ENCODE results near the gene SLC37A2.

The SLC37A2 gene

GRCh38 chr11:125124618-125124992, 61.5 kb downstream of the SLC37A2 start:
- Histone ChIP-seq H4K12ac (ENCODE audit: low read depth, low read length) (no peak overlapping the region), H3K23ac (ENCODE audit: low read length) (no peak overlapping the region), H3K4ac (ENCODE audit: low read depth, low read length) (no peak overlapping the region), H2BK5ac (ENCODE audit: low read depth, low read length, poor library complexity) (no peak overlapping the region), H3K4me1 (ENCODE audit: control insufficient read depth in 1 of 2, insufficient read depth in 2 of 2, low read length in 2 of 2) (peaks cover 2 to 3% of the 10 kb centered on the region in 2 experiments), H3K4me2 (ENCODE audit: low read length) (no peak overlapping the region), H2AK5ac (ENCODE audit: low read length) (no peak overlapping the region), H3K36me3 (ENCODE audit: control insufficient read depth in 1 of 2, insufficient read depth in 2 of 2, low read length in 2 of 2) (no peaks in the 10 kb centered on the region), H3K18ac (ENCODE audit: low read length) (no peak overlapping the region), H3K27ac (ENCODE audit: low read depth, low read length) (no peak overlapping the region), H3K27me3 (ENCODE audit: insufficient read depth, low read length) (no peaks in the 10 kb centered on the region), H3K4me3 (ENCODE audit: low read depth, low read length) (no peak overlapping the region), H4K91ac (ENCODE audit: low read depth, low read length) (no peak overlapping the region), H3K9ac (ENCODE audit: low read length) (no peak overlapping the region), H3K14ac (ENCODE audit: low read length) (no peak overlapping the region), H2AFZ (ENCODE audit: insufficient read depth, low read length, poor library complexity) (no peak overlapping the region), H4K8ac (ENCODE audit: low read depth, low read length) (no peak overlapping the region), H2BK120ac (ENCODE audit: insufficient read depth, low read length, poor library complexity) (no peak overlapping the region), H3K79me2 (ENCODE audit: control insufficient read depth, insufficient read depth, low read length, poor library complexity) (no peaks in the 10 kb centered on the region), H3K9me3 (ENCODE audit: insufficient read depth, low read depth, low read length) (no peaks in the 10 kb centered on the region), H2BK12ac (ENCODE audit: low read length) (no peak overlapping the region), H3K79me1 (ENCODE audit: low read length) (no peaks in the 10 kb centered on the region)
- WGBS (ENCODE audit: extremely low coverage, insufficient coverage, insufficient read length), result no CpG with 5 or more reads among the region's 4 CpGs
- no peak for DNase-seq

DNA sequence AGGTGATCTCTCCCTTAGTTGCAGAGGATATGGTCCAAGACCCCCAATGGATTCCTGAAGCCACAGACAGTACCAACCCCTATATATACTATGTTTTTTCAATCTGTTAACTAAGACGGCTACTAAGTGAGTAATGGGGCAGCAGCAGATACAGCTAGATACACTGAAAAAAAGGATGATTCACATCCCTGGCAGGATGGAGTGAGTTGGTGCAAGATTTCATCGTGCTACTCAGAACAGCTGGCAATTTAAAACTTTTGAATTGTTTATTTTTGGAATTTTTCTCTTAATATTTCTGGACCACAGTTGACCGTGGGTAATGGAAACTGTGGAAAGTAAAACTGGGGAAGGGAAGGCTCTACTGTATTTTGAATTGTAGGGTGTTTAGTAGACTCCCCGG, 65.3 kb downstream of the SLC37A2 start:
- H3K23ac ChIP-seq (ENCODE audit: low read length), result no peak overlapping the region
- no CpG with 5 or more reads among the region's 4 CpGs for WGBS (ENCODE audit: extremely low coverage, insufficient coverage, insufficient read length)

DNA sequence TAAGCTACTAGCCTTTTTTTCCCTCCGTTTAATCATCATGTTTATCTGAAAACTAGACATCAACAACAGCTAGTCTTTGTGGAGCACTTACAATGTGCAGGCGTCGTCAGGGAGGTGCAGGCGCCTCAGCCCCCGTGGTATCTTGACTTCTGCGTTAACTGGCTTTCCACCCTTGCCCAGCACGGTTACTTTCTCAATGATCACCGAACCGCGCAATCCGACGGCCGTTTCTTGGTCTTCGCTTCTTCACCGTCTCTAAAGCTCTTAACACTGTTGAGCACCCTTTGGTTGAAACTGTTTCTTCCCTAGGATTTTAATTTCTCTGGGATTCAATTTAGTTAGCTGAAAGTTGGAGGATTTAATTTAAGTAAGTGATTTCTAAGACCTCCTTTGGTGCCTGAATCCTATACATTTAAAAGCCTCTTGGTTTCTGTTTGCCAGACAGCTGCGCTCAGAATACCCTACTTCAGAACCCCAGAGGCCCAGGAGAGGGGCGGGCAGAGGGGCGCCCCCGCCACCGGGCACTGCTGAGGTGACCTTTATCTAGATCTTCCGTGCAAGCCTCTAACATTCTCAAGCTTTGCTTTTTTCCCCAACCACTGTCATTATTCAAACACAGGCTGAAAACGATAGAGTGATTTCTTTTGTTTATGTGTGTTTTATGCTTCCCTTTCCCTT, 66.3 kb downstream of the SLC37A2 start:
- Histone ChIP-seq H3K79me2 (ENCODE audit: control insufficient read depth, insufficient read depth, low read length, poor library complexity) (no peaks in the 10 kb centered on the region), H3K9me3 (ENCODE audit: insufficient read depth, low read depth, low read length) (no peaks in the 10 kb centered on the region), H2AK5ac (ENCODE audit: low read length) (no peak overlapping the region), H3K23ac (ENCODE audit: low read length) (no peak overlapping the region), H3K4me1 (ENCODE audit: control insufficient read depth in 1 of 2, insufficient read depth in 2 of 2, low read length in 2 of 2) (no peaks in the 10 kb centered on the region), H3K18ac (ENCODE audit: low read length) (no peak overlapping the region), H3K4me2 (ENCODE audit: low read length) (no peak overlapping the region), H3K4ac (ENCODE audit: low read depth, low read length) (no peak overlapping the region), H4K8ac (ENCODE audit: low read depth, low read length) (no peak overlapping the region), H2AFZ (ENCODE audit: insufficient read depth, low read length, poor library complexity) (no peak overlapping the region), H3K14ac (ENCODE audit: low read length) (no peak overlapping the region), H3K79me1 (ENCODE audit: low read length) (no peaks in the 10 kb centered on the region), H2BK120ac (ENCODE audit: insufficient read depth, low read length, poor library complexity) (no peak overlapping the region), H2BK5ac (ENCODE audit: low read depth, low read length, poor library complexity) (no peak overlapping the region), H3K36me3 (ENCODE audit: control insufficient read depth in 1 of 2, insufficient read depth in 2 of 2, low read length in 2 of 2) (no peaks in the 10 kb centered on the region), H3K27me3 (ENCODE audit: insufficient read depth, low read length) (no peaks in the 10 kb centered on the region), H3K27ac (ENCODE audit: low read depth, low read length) (no peak overlapping the region), H3K4me3 (ENCODE audit: low read depth, low read length) (no peak overlapping the region), H4K12ac (ENCODE audit: low read depth, low read length) (no peak overlapping the region), H3K9ac (ENCODE audit: low read length) (no peak overlapping the region), H2BK12ac (ENCODE audit: low read length) (no peak overlapping the region), H4K91ac (ENCODE audit: low read depth, low read length) (no peak overlapping the region)
- no CpG with 5 or more reads among the region's 22 CpGs for WGBS (ENCODE audit: extremely low coverage, insufficient coverage, insufficient read length)
- no peak for DNase-seq

More for the DNA sequence above, 65.3 kb downstream of the SLC37A2 start:
- Histone ChIP-seq H2BK12ac (ENCODE audit: low read length) (no peak overlapping the region), H3K4me1 (ENCODE audit: control insufficient read depth in 1 of 2, insufficient read depth in 2 of 2, low read length in 2 of 2) (peaks cover 2 to 3% of the 10 kb centered on the region in 2 experiments), H2AK5ac (ENCODE audit: low read length) (no peak overlapping the region), H3K27ac (ENCODE audit: low read depth, low read length) (no peak overlapping the region), H3K79me2 (ENCODE audit: control insufficient read depth, insufficient read depth, low read length, poor library complexity) (no peaks in the 10 kb centered on the region), H3K4me3 (ENCODE audit: low read depth, low read length) (no peak overlapping the region), H3K9ac (ENCODE audit: low read length) (no peak overlapping the region), H3K4ac (ENCODE audit: low read depth, low read length) (no peak overlapping the region), H3K9me3 (ENCODE audit: insufficient read depth, low read depth, low read length) (no peaks in the 10 kb centered on the region), H2BK120ac (ENCODE audit: insufficient read depth, low read length, poor library complexity) (no peak overlapping the region), H3K14ac (ENCODE audit: low read length) (no peak overlapping the region), H4K12ac (ENCODE audit: low read depth, low read length) (no peak overlapping the region), H4K91ac (ENCODE audit: low read depth, low read length) (no peak overlapping the region), H2AFZ (ENCODE audit: insufficient read depth, low read length, poor library complexity) (no peak overlapping the region), H3K79me1 (ENCODE audit: low read length) (no peaks in the 10 kb centered on the region), H3K36me3 (ENCODE audit: control insufficient read depth in 1 of 2, insufficient read depth in 2 of 2, low read length in 2 of 2) (no peaks in the 10 kb centered on the region), H3K27me3 (ENCODE audit: insufficient read depth, low read length) (no peaks in the 10 kb centered on the region), H4K8ac (ENCODE audit: low read depth, low read length) (no peak overlapping the region), H3K4me2 (ENCODE audit: low read length) (no peak overlapping the region), H3K18ac (ENCODE audit: low read length) (no peak overlapping the region), H2BK5ac (ENCODE audit: low read depth, low read length, poor library complexity) (no peak overlapping the region)
- no peak for DNase-seq

DNA sequence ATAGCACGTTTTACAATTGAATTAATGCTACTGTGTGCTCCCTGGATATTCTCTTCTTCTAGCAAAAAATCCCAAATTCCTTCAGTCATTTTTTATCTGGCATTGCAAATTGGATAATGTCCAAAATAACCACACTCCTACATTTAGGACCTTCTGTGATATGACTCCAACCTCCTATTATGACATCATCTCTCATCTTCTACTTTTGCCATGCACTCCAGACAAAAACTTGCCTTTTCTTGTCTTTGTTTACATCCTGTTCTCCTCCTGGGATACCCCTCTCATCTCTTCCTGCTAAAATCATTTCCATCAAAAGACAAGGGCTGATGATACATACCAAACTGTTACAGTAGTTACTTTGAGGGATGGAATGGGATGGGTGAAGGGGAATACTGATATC, 69.0 kb downstream of the SLC37A2 start:
- no peak overlapping the region for H3K4ac ChIP-seq (ENCODE audit: low read depth, low read length)
- H3K79me2 ChIP-seq (ENCODE audit: control insufficient read depth, insufficient read depth, low read length, poor library complexity), result no peaks in the 10 kb centered on the region
- no peak overlapping the region for H4K91ac ChIP-seq (ENCODE audit: low read depth, low read length)
- no peak overlapping the region for H3K14ac ChIP-seq (ENCODE audit: low read length)
- H2AK5ac ChIP-seq (ENCODE audit: low read length), result no peak overlapping the region
- no peak overlapping the region for H3K9ac ChIP-seq (ENCODE audit: low read length)
- no peaks in the 10 kb centered on the region for H3K36me3 ChIP-seq (ENCODE audit: control insufficient read depth in 1 of 2, insufficient read depth in 2 of 2, low read length in 2 of 2)
- no peak overlapping the region for H2BK12ac ChIP-seq (ENCODE audit: low read length)
- H3K4me2 ChIP-seq (ENCODE audit: low read length), result no peak overlapping the region
- no peak overlapping the region for H4K8ac ChIP-seq (ENCODE audit: low read depth, low read length)
- H2BK5ac ChIP-seq (ENCODE audit: low read depth, low read length, poor library complexity), result no peak overlapping the region
- no peak overlapping the region for H3K18ac ChIP-seq (ENCODE audit: low read length)
- no peaks in the 10 kb centered on the region for H3K79me1 ChIP-seq (ENCODE audit: low read length)
- H3K27me3 ChIP-seq (ENCODE audit: insufficient read depth, low read length), result no peaks in the 10 kb centered on the region
- H3K4me3 ChIP-seq (ENCODE audit: low read depth, low read length), result no peak overlapping the region
- no peak overlapping the region for H4K12ac ChIP-seq (ENCODE audit: low read depth, low read length)
- H3K9me3 ChIP-seq (ENCODE audit: insufficient read depth, low read depth, low read length), result no peaks in the 10 kb centered on the region
- H3K4me1 ChIP-seq (ENCODE audit: control insufficient read depth in 1 of 2, insufficient read depth in 2 of 2, low read length in 2 of 2), result no peaks in the 10 kb centered on the region
- DNase-seq, result no peak
- H2AFZ ChIP-seq (ENCODE audit: insufficient read depth, low read length, poor library complexity), result no peak overlapping the region
- WGBS (ENCODE audit: extremely low coverage, insufficient coverage, insufficient read length), result no CpG with 5 or more reads among the region's 1 CpG
- no peak overlapping the region for H3K23ac ChIP-seq (ENCODE audit: low read length)
- no peak overlapping the region for H3K27ac ChIP-seq (ENCODE audit: low read depth, low read length)
- no peak overlapping the region for H2BK120ac ChIP-seq (ENCODE audit: insufficient read depth, low read length, poor library complexity)

Measured in trophoblast cell (in vitro differentiated cells and primary cell).